Medulla oblongata (tissue), 1 donor: Measurements from ENCODE around the gene SLC25A21.
A peak's percentile ranks its signal among the peaks of the same experiment; 100 is the strongest.
"Not testable (repeated sequence)": the region's sequence is repeated elsewhere in the genome, so short reads cannot be mapped to it uniquely, and the experiment has no call there.

Experiments
- DNase-seq: peaks from one replicate; pipeline ENCODE4 v3.0.0-alpha.2; 2015; ENCODE audit errors: extremely low spot score

The SLC25A21 gene

GRCh38 chr14:37172024-37172869, at the start of gene SLC25A21:
SLC25A21 (minus strand) TSS chr14:37172606.
- DNase-seq: peak; percentile 76

DNA sequence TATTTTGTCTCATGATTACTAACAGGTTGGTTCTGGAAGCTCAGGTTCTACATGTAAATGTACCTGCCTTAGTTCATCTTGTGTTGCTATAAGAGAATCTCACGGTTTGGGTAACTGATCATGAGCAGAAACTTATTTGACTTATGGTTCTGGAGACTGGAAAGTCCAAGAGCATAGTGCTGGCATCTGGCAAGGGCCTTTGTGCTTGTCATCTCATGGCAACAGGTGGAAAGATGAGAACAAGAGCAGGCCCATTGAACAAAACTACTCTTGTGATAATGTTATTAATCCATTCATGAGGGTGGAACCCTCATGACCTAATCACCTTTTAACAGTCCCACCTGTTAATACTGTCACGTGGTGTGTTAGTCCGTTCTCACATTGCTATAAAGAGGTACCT, 48.7 kb upstream of the SLC25A21 start:
- DNase-seq: no peak

- no peak for DNase-seq
These were observed 42.9 kb upstream of the SLC25A21 start for GRCh38 chr14:37215345-37215744.

DNA sequence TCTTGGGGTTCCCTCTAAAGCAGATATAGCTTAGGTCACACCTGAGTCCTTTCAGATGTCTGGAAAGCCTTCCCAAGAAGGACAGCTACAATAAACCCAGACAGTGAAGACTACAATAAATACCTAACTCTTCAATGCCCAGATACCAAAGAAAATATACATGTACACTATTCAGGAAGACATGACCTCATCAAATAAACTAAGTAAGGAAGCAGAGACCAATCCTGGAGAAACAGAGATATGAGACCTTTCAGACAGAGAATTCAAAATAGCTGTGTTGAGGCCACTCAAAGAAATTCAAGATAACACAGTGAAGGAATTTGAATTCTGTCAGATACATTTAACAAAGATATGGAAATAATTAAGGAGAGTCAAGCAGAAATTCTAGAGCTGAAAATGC, 40.6 kb upstream of the SLC25A21 start:
- no peak for DNase-seq

- no peak for DNase-seq
These were observed 38.0 kb upstream of the SLC25A21 start for GRCh38 chr14:37210448-37210847.

- not testable (repeated sequence) for DNase-seq
These were observed 37.2 kb upstream of the SLC25A21 start for GRCh38 chr14:37209617-37210016.

- DNase-seq: not testable (repeated sequence)
These were observed 33.5 kb upstream of the SLC25A21 start for GRCh38 chr14:37205623-37206605.

DNA sequence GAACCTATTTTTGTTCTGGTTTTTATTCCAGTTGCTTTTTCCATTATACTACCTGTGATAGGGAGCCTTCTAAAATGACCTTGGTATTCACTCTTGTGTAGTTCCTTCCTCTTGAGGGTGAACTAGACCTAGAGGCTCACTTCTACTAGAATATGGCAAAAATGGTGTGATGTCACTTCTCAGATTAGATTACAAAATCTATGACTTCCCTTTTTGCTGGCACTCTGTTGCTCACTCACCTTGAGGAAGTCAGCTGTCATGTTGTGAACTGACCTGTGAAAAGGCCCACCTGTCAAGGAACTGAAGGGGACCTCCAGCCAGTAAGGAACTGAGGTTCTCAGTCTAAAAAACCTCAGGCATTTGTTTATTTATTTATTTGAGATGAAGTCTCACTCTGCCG, 31.0 kb upstream of the SLC25A21 start:
- no peak for DNase-seq

GRCh38 chr14:37202812-37203211, 30.4 kb upstream of the SLC25A21 start:
- DNase-seq: no peak

DNA sequence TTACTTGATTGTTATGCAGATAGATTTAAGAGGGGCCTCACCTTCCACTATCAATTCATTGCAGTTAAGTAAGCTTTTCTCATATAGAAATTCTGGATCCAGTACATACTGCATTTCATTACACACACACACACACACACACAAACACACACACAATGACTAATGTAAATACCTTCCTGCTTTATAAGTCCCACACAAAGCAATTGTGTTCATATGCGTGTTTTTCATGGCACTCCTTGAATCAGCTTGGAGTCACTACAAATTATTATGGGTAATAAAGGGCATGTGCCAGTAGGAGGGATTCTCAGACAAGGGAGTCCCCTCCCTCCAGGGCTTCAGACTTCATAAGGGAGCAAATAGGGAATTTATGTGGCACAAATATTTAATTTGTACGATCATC, 29.9 kb upstream of the SLC25A21 start:
- no peak for DNase-seq

- no peak for DNase-seq
These were observed 29.3 kb upstream of the SLC25A21 start for GRCh38 chr14:37201724-37202123.

DNA sequence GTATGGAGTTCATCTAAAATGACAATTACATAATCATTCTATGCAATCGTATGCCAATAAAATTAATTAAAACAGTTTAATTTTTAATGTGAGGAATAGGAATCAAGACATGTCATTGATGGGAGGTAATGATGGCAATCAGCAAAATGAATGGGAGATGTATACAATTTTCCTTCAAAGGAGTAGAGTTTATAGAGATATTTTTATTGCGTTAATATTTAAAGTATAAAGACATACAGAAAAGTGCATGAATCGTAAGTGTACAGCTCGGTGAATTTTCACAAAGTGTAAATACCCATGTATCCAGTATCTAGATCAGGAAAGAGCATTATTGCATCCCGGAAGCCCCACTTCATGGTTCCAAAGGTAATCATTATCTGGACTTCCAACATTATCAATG, 26.5 kb upstream of the SLC25A21 start:
- no peak for DNase-seq

DNA sequence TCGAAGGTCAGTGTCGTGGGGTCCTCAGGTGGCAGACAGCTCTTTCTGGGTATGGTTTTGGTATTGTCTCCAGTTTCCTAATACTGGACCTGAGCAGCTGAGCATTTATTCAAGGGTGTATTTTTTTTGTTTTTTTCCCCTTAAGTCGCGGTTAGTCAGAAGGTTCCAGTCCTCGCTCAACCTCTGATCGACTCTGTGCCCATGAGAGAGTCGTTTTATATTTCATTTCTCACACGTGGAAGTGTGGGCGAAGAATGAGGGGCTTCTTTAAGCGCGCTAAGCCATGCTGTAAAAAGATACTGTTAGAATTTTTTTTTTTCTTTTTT, 25.8 kb upstream of the SLC25A21 start:
- no peak for DNase-seq

GRCh38 chr14:37197421-37198272, 25.2 kb upstream of the SLC25A21 start, which contains the start of gene MIPOL1:
MIPOL1 (plus strand) TSS chr14:37197937; CDS start chr14:37247889, 49,952 bp downstream.
- peak; percentile 81 for DNase-seq

- no peak for DNase-seq
These were observed 24.4 kb upstream of the SLC25A21 start for GRCh38 chr14:37196604-37197420.

DNA sequence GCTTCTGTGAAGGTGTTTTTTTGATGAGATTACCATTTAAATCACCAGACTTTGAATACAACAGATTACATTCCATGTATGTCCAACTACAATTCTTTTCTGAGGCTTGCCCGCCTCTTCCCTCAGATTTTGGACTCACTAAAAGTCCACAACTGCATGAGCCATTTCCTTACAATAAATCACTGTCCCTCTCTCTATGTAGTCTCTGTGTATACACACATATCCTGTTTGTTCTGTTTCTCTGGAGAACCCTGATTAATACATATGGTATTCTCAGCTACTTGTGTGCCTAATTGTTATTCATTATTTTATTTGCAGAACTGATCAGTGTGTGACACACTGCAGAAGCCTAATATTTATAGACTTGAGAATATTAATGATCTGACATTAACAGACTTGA, 22.9 kb upstream of the SLC25A21 start:
- no peak for DNase-seq

DNA sequence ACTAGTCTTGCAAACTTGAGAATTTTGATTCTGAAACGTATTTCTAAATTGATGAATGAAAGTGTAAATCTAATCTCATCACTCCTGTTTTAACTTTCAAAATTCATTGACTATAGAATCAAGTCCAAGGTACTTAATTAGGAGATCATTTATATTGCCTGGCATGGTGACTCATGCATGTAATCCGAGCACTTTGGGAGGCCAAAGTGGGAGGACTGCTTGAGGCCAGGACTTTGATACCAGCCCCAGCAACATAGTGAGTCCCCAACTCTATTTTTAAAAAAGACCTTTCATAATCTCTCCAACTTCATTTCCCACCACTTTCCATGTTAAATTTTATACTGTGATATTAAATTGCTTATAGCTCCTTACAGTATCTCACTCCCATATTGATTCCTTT, 22.3 kb upstream of the SLC25A21 start:
- DNase-seq: no peak

GRCh38 chr14:37189733-37190132, 17.3 kb upstream of the SLC25A21 start:
- DNase-seq: not testable (repeated sequence)

DNA sequence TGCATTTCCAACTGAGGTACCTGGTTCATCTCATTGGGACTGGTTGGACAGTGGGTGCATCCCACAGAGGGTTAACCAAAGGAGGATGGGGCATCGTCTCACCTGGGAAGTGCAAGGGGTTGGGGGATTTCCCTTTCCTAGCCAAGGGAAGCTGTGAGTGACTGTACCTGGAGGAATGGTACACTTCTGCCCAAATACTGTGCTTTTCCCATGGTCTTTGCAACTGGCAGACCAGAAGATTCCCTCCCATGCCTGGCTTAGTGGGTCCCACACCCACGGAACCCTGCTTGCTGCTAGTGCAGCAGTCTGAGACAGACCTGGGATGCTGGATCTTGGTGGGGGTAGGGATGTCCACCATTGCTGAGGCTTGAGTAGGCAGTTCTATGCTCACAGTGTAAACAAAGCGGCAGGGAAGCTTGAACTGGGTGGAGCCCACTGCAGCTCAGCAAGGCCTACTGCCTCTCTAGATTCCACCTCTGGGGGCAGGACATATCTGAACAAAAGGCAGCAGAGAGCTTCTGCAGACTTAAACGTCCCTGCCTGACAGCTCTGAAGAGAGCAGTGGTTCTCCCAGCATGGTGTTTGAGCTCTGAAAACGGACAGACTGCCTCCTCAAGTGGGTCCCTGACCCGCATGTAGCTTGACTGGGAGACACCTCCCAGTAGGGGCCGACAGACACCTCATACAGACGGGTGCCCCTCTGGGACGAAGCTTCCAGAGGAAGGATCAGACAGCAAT, 15.6 kb upstream of the SLC25A21 start:
- DNase-seq: not testable (repeated sequence)

DNA sequence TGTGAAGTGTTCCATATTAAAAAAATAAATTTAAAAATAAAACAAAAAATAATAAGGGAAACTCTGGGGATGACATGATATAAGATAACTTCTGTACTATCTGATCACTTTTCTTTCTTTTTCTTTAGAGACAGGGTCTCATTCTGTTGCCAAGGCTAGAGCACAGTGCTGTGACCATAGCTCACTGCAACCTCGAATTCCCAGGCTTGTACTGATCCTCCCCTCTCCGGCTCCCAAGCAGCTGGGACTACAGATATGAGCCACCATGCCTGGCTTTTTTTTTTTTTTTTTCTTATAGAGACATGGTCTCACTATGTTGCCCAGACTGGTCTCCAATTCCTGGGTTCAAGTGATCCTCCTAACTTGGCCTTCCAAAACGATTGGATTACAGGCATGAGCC, 14.9 kb upstream of the SLC25A21 start:
- no peak for DNase-seq
